Measurements from ENCODE around the gene TTLL7. TPM values are rescaled to one million over a fixed set of nuclear protein-coding genes. Genes with fewer than 3 reads are reported as not detected.
"Not testable (repeated sequence)": the region's sequence is repeated elsewhere in the genome, so short reads cannot be mapped to it uniquely, and the experiment has no call there.

TTLL7 gene
- total RNA-seq, 1 donor from 2014 or later: 44.2 TPM

DNA sequence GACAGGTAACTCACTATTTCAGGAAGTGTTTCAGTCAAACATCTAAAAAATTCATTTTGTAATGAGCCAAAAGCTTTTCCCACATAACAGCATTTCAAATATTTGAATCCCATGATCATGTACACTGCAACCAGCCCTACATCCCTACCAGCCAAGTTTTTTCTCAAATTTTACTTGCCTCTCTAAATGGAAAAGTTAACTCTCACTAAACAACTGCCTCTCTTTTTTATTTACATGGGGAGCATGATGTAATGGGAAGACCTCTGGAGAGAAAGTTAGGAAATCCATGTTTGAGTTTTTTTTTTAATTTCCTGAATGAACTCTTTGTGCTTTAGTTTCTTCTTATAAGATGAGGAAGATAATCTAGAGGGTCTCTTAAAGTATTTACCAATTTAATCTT is 70.5 kb downstream of the TTLL7 start:
- DNase-seq: no peak

DNA sequence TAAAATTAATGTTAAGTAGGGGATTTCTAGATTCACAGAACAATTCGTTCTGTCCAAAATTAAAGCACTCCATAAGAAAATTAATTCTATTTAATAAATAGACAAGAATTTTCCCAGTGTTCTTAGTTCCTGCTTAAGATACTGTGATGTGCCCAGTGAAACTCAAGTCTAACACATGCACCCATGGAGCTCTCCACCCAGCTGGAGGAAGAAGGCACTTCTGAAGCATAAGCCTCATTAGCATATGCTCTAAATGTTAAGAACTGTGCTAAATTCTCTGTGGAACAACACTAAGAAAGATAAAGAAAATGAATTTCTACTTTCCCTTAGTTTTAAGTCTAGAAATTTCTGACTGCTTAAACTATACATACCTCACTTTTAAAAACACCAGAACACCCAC is 71.2 kb downstream of the TTLL7 start:
- DNase-seq: no peak

DNA sequence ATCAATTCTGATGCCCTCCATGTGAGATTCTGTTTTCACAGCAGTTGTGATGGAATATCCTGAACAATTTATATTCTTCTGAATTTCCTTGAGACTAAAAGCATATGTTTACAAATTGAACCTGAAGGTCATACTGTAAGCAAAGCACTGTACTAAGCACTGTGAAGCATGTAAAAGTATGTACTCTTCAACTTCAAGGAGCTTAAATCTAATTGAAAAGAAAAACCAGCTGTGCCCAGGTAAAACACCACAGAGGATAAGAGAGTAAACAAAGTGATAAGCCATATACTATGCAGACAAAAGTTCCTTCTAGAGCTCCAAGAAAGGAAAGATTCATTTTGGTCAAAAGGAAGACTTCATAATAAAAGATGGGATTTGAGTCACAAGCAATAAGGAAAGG is 71.9 kb downstream of the TTLL7 start:
- no peak for DNase-seq

DNA sequence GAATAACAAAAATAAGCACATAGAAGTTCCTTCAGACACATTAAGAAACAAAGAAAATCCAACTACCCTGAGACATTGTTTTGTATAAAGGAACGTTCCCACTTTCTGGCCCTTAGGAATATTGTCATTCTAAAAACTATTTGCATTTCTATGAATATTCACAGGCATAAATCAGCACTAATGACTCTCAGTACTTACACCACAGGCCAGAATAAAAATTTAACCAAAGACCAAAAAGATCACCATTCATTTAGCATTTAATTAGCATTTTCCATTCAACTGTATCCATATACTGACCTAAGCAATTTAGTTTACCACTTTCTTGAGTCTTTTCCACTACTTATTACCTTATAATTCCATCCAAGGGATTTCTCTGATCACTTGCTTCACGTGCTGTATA is 75.4 kb downstream of the TTLL7 start:
- DNase-seq: no peak

DNA sequence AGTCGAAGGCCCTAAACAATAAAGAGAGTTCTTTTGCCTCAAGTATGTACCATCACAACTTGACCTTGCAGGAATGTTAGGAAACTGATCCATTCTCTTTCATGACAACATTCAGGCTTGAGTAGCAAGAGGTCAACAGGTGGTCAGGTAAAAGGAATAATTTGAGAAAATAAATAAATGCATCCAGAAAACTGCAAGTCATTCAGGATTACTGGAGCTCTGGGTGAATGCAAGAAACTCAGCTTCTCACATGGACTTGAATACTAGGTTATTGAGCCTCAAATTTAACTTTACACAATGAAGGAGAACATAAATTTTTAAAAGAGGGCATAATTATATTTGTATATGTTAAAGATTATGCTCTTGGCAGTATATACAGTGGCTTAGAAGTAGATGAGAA is 76.5 kb downstream of the TTLL7 start:
- no peak for DNase-seq

DNA sequence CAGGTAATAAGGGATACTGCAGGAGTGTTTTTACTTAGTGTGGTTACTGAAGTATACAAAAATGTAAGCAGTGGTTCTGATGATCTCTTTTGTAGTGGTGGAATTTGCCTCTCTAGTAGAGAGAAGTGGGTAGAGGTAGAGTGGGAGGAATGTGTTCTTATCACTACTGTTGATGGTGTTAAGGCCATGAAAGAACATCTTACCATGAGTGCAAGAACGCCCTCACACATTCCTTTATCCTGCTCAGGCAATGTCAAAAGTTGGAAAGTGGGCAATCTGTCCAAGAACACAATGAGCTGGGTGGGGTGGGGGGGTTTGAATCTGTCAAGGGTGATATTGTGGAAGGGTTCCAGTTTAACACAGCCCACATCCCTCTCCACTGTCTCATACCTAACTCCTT is 78.6 kb downstream of the TTLL7 start:
- no peak for DNase-seq

DNA sequence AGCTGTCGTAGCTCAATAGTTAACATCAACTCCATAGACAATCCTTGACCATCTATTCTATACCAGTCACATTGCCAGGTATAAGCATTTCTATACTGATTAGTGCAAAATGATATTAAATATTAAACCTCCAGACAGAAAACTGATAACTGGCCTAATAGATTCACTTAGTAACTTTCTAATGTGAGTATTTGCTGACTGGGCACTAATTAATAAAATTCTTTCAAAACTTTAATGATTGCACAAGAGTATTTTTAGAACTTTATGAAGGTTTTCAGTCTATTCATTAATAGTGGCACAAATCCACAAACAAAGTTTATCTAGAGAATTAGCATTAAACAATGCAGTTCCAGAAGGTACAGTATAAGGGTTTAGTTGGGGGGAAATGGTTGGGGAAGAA is 79.1 kb downstream of the TTLL7 start:
- DNase-seq: no peak

DNA sequence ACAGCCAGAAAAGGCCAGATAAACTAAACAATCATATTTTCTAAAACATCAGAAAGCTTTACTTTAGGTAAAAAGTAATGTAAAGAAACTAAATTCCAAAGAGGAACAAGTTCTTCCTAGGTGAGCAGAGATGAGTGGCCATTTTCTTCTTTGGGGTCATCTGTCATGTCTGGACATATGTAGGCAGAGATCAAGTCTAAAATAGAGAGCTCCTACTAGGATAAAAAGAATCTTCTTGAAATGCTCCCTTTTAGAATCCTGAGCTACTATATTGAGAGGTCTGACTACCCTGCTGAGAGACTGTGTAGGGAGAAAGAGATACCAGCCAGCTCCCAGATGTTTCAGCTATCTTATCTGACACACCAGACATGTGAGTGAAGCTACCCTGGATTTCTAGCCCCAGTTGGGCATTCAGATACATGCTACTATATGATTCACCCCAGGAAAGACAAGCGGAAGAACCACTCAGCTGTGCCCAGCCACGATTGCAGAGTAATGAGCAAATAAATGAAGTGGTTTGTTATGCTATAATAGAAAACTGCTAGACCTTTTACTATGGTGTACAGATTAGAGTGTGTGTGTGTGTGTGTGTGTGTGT is 80.1 kb downstream of the TTLL7 start:
- DNase-seq: no peak

DNA sequence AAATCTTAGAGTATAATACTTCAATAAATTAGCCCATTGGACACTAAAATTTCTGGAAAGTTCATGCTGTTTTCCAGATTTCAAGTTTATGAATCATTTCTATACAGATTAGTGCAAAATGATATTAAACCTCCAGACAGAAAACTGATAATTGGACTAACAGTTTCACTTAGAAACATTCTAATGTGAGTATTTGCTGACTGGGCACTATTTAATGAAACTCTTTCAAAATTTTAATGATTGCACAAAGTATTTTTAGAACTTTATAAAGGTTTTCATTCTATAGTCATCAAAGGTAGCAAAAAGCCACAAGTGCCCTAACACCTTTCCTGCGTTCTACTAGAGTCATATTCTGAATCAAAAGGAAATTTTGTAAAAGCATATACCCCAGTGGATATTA is 81.0 kb downstream of the TTLL7 start:
- DNase-seq: no peak

DNA sequence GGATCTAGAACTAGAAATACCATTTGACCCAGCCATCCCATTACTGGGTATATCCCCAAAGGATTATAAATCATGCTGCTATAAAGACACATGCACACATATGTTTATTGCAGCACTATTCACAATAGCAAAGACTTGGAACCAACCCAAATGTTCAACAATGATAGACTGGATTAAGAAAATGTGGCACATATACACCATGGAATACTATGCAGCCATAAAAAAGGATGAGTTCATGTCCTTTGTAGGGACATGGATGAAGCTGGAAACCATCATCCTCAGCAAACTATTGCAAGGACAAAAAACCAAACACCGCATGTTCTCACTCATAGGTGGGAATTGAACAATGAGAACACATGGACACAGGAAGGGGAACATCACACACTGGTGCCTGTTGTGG is 82.8 kb downstream of the TTLL7 start:
- DNase-seq: not testable (repeated sequence)

DNA sequence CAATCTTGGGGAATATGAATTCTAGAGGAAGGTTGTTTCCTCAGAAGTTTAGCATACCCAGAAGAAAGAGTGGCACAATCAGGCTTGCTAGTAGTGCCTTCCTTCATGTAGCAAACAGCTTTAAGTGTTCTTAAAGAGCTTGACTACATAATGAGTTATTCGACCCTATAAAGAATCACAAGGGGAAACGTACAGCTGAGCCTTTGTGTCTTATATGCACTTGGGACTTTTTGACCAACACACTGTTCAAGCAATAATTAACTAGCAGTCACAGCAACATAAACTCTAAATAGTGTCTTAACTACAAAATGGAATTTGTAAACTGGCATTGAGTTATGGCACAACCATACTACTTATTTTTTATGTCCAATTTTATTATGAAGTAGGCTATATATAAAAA is 86.1 kb downstream of the TTLL7 start:
- no peak for DNase-seq

DNA sequence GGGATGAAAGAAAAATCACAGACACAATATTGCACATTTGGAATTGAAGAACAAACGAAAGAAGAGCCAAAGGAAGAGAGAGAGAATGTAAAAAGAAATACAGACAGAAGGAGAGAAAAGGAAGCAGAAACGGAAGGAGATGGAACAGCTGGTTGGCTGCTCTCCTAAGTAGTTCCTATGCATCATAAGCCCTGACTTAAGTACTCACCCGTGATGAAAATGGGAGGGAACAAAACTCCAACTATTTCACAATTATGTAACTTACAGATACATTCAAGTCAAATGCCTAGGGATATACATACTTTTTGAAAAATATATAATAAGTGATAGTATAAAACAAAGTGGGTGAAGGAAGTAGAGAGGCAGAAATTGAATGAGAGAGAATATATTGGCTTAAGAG is 88.5 kb downstream of the TTLL7 start:
- peak; percentile 29 for DNase-seq

DNA sequence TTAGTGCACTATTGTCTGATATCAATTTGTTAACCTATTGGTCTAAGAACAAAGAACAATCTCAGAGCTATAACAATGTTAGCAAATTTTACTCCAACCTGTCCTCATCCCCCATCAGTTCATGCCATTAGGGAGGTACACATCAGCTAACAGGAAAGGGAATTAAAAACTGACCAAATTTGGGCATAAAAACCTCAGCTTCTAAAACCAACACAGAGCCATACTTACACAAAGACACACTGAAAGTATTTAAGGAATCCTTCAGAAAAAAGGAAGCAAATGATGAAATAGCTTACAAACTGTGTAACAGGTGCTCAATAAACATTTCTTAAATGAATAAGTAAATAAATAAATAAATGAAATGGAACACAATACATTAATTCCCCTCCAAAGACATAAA is 89.2 kb downstream of the TTLL7 start:
- DNase-seq: no peak

DNA sequence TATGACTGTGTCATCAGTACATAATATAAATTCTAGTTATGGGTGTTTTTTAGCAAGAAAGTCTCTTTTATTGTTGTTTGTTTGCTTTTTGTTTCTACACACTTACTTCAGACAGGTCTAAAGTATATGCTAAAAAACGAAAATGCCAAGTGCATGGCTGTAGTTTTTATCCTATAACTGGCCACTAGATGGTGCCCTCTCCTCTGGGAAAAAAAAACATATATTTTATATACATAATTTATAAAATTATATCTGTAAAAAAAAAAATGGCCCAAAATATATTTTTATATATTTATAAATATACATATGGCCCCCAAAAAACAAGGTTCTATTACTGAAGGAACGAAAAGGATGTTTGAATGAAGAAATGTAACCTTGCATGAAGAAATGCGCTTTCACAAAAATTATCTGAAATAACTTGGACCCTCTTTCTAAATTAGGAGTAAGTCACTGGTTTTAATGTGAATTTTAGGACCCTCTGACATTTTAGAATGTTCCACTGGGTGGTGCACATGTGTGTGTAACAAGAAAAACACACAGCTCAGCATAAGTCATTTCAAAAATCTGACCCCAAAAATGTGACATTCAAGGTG is 93.5 kb downstream of the TTLL7 start:
- peak; percentile 67 for DNase-seq

DNA sequence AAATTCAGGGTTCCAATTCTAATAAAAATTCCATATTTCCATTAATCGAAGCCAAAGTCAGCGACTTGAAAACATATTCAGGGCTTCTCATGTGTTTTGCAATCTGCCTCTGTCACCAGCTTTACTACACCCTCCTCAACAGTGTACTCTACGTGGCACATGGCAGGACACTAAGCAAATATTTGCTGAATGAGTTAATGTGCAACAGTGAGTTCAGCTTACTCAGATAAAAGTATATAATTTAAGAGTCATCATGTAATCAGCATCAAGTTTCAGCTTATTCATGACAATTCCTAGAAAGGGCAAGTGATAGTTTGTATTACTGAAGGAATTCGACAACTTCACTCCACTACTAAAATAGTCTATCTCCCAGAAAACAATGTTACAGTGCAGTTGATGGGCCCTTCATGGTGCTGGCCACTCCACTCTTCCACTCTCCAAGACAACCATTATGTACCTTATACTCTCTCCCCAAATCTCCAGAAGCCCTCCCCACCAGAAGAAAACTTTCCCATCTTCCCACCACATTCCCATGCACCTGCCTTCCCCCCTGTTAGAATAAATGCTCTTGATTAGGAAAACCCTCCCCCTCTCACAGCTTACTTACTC is 97.3 kb downstream of the TTLL7 start:
- DNase-seq: no peak

DNA sequence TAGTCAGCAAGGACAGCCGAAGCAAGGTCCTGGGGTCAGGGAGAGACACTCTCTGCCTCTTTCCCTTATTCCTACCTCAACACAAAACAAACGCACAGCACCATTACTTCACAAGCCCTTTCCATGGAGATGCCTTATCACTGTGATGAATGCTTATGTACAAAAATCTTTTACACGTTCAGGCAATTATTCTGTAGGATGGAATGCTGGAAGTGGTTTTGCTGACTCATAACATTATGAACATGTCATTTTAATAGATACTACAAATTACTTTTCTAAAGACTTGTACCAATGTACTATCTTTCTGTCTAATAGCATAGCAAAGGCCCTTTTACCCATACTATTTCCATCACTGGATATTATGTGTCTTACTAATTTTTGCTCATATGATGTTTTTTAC is 98.4 kb downstream of the TTLL7 start:
- no peak for DNase-seq

DNA sequence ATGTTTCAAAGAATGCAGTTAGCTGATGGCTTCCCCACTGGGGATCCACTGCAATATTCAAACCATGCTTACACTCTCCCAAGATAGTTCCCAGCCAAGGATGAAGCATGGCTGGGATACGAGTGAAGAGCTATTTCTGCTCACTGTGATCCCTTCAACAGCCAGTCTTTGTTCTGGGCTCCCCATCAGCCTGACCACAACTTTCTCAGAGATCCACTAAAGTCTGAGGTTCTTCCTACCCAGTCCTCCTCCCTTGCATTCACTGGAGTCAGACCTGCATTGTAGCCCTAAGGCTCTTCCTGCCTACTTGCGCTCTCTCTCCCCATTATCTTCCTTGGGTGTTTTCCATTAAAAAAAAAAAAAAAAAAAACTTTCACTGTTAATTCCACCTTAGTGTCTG is 101.4 kb downstream of the TTLL7 start:
- no peak for DNase-seq

DNA sequence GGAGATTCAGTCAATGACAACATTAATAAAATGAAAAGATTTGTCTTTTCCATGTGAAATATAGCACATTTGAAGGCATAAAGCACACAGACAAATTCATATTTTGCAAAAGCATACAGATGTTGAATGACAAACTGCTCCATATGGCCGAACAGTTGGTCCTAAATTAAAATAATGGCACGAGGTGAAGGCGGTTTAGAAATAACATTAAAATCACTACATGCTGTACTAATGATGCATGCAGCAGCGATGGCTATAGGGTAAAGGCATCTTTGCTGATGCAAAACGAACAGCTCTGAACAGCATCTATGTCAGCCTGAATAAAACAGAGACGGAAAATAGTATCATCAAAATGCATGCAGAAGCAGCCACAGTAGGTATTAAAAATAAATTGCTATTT is 102.6 kb downstream of the TTLL7 start:
- DNase-seq: no peak

DNA sequence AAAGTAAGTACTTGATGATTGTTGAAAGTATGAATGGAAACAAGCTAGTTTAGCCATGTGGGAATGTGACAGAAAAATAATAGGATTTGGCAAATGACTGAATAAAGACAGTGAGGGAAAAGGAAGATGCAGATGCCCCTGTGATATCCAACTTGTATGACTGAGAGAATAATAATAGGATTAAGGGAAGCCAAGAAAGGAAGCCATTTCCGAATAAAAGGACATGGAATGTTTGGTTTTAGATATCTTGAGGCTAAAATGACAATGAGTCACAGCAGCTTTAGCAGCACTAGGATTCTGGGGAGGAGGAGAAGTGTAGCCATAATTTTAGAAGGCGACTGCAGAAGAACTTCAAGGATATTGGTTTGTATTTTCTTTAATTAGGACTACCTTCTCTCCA is 109.2 kb downstream of the TTLL7 start:
- no peak for DNase-seq

DNA sequence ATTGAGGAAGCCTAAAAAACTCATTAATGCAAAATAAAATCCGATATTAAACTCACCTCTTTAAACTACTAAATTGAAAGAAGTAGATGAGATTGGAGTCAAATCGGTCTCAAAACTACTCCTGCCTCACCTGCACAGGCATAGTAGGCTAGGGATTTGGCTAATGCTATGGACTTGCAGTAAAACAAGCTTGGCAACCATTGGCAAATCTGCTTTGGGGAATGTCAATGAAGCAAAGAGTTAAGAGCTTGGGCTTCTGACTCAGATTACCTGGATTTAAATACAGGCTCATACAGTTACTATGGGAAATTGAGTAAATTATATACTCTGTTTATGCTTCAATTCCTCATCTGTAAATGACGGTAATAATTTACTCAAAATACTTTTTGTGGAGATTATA is 111.4 kb downstream of the TTLL7 start:
- no peak for DNase-seq

DNA sequence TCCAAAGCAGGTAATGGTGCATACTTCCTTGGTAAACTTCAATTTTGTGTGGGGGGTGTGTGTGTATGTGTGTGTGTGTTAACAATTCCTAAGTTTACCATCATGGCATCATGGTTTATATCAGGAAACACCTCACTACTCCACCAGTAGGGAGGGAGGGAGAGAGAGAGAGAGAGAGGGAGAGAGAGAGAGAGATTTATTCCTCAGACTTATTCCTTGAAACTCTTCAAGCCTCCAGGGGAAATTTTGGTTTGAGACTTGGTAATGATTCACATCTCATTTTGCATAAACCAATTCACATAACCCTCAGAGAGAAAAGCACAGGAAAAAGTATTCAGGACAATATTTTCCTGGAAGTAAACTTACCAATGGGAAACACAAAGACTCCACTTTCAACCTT is 115.0 kb downstream of the TTLL7 start:
- DNase-seq: no peak

DNA sequence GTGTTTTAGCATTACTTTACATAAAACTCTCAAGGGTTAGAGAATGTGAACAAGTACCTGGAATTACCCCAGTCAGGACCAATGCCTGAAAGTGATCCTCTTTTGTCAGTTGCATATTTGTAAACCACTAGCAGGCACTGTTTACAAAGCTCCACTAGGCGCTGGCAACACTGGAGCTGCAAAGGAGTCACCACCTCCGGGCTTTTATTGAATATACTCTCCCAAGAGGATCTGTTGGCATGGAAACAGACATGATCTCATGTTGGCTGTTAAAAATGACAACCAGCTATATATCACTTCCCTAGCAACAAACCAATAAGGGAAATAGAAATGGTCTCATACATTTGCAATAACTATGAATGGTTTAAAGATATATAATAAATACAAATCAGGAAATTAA is 116.0 kb downstream of the TTLL7 start:
- DNase-seq: peak; percentile 48

DNA sequence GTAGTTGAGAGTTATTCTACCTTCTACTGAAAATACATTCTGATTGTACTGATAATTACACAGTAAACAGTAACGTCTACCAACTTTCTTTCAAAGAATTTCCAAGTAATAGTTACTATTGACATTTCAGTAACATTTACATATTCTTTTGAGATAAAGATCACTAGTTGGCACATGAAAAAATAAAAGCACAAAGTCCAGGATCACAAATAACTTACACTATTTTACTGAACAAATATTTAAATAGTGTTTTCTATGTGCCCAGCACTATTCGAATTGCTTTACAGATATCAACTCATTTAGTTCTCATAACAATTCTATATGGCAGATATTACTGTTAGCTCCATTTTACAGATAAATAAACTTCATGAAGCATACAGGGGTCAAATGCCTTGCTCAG is 126.4 kb downstream of the TTLL7 start:
- no peak for DNase-seq

DNA sequence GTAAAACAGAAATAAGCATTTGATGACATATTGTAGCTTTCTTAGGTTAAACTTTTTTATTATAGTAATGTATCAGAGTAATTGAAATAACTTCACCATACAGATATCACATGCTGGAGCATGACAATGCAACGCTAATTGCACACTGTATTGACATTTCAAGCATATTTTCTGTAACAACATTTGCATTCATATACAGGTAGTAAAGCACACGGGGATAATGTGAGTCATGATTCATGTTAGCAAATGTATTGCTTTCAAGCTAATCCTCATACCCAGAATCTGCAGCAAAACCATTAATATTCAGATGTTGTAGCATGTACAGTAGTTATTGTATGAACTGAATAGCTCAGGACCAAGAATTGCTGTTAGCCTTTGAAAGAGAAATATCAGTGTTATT is 133.9 kb downstream of the TTLL7 start:
- DNase-seq: no peak

Data from tongue (tissue), 2 donors.